ENCODE data around the gene SLC25A22.

DNA sequence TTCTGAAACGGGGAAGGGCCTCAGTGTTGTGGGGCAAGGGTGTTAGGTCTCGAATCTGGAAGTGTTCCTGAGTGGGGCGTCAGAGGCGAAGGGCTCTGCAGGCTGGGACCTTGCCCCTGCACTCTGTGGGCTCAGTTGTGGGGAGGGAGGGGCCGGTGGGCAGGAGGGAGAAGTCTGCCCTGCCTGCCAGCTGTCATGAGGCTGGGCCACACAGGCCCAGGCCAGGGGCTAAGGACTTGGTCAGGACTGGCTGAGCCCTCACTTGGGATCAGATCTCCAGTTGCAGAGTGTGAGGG lies 29.8 kb upstream of the SLC25A22 start, which contains the start of gene CRACR2B:
- TF ChIP-seq PBX3 (IDR thresholded peaks at IDR 0.05) (no peak), EZH2phosphoT487 (IDR thresholded peaks at IDR 0.05; ENCODE audit: borderline replicate concordance, low read depth) (no peak), USF2 (IDR thresholded peaks at IDR 0.05; ENCODE audit: borderline replicate concordance, low read depth, low read length) (no peak), YY1 (IDR thresholded peaks at IDR 0.05; ENCODE audit: low read depth) (no peak), MAX (IDR thresholded peaks at IDR 0.05; ENCODE audit: low read depth) (no peak), GABPA (IDR thresholded peaks at IDR 0.05; ENCODE audit: low read depth) (no peak), SMC3 (IDR thresholded peaks at IDR 0.05; ENCODE audit: low read depth, low read length) (no peak), USF1 (IDR thresholded peaks at IDR 0.05; ENCODE audit: borderline replicate concordance, low read depth) (no peak), TAF1 (IDR thresholded peaks at IDR 0.05; ENCODE audit: borderline replicate concordance, low read depth, low read length) (no peak), POLR2AphosphoS5 (IDR thresholded peaks at IDR 0.05; ENCODE audit: low read depth, low read length) (no peak)
- TF ChIP-seq, protein P1, sequence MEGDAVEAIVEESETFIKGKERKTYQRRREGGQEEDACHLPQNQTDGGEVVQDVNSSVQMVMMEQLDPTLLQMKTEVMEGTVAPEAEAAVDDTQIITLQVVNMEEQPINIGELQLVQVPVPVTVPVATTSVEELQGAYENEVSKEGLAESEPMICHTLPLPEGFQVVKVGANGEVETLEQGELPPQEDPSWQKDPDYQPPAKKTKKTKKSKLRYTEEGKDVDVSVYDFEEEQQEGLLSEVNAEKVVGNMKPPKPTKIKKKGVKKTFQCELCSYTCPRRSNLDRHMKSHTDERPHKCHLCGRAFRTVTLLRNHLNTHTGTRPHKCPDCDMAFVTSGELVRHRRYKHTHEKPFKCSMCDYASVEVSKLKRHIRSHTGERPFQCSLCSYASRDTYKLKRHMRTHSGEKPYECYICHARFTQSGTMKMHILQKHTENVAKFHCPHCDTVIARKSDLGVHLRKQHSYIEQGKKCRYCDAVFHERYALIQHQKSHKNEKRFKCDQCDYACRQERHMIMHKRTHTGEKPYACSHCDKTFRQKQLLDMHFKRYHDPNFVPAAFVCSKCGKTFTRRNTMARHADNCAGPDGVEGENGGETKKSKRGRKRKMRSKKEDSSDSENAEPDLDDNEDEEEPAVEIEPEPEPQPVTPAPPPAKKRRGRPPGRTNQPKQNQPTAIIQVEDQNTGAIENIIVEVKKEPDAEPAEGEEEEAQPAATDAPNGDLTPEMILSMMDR (IDR thresholded peaks at IDR 0.05) = no peak
- TF ChIP-seq, protein P2, sequence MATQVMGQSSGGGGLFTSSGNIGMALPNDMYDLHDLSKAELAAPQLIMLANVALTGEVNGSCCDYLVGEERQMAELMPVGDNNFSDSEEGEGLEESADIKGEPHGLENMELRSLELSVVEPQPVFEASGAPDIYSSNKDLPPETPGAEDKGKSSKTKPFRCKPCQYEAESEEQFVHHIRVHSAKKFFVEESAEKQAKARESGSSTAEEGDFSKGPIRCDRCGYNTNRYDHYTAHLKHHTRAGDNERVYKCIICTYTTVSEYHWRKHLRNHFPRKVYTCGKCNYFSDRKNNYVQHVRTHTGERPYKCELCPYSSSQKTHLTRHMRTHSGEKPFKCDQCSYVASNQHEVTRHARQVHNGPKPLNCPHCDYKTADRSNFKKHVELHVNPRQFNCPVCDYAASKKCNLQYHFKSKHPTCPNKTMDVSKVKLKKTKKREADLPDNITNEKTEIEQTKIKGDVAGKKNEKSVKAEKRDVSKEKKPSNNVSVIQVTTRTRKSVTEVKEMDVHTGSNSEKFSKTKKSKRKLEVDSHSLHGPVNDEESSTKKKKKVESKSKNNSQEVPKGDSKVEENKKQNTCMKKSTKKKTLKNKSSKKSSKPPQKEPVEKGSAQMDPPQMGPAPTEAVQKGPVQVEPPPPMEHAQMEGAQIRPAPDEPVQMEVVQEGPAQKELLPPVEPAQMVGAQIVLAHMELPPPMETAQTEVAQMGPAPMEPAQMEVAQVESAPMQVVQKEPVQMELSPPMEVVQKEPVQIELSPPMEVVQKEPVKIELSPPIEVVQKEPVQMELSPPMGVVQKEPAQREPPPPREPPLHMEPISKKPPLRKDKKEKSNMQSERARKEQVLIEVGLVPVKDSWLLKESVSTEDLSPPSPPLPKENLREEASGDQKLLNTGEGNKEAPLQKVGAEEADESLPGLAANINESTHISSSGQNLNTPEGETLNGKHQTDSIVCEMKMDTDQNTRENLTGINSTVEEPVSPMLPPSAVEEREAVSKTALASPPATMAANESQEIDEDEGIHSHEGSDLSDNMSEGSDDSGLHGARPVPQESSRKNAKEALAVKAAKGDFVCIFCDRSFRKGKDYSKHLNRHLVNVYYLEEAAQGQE (IDR thresholded peaks at IDR 0.05; ENCODE audit: low read depth, low read length) = no peak
